Measurements from ENCODE around the gene SLC49A4.

GRCh38 chr3:122858373-122858772 lies 63.5 kb downstream of the SLC49A4 start:
- TF ChIP-seq, protein P1, sequence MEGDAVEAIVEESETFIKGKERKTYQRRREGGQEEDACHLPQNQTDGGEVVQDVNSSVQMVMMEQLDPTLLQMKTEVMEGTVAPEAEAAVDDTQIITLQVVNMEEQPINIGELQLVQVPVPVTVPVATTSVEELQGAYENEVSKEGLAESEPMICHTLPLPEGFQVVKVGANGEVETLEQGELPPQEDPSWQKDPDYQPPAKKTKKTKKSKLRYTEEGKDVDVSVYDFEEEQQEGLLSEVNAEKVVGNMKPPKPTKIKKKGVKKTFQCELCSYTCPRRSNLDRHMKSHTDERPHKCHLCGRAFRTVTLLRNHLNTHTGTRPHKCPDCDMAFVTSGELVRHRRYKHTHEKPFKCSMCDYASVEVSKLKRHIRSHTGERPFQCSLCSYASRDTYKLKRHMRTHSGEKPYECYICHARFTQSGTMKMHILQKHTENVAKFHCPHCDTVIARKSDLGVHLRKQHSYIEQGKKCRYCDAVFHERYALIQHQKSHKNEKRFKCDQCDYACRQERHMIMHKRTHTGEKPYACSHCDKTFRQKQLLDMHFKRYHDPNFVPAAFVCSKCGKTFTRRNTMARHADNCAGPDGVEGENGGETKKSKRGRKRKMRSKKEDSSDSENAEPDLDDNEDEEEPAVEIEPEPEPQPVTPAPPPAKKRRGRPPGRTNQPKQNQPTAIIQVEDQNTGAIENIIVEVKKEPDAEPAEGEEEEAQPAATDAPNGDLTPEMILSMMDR (IDR thresholded peaks at IDR 0.05): no peak
- TF ChIP-seq FOXK1 (CRISPR knock-in tag; IDR thresholded peaks at IDR 0.05): no peak
- TF ChIP-seq ATF6 (CRISPR knock-in tag; IDR thresholded peaks at IDR 0.05): no peak
- TF ChIP-seq, protein P2, sequence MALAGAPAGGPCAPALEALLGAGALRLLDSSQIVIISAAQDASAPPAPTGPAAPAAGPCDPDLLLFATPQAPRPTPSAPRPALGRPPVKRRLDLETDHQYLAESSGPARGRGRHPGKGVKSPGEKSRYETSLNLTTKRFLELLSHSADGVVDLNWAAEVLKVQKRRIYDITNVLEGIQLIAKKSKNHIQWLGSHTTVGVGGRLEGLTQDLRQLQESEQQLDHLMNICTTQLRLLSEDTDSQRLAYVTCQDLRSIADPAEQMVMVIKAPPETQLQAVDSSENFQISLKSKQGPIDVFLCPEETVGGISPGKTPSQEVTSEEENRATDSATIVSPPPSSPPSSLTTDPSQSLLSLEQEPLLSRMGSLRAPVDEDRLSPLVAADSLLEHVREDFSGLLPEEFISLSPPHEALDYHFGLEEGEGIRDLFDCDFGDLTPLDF (CRISPR knock-in tag; IDR thresholded peaks at IDR 0.05): no peak
- TF ChIP-seq GABPB1 (CRISPR knock-in tag; IDR thresholded peaks at IDR 0.05): no peak
- no peak for TF ChIP-seq SOX15 (CRISPR knock-in tag; IDR thresholded peaks at IDR 0.05)
- no peak for TF ChIP-seq FOXP1 (CRISPR knock-in tag; IDR thresholded peaks at IDR 0.05; ENCODE audit: borderline replicate concordance)
- no peak for TF ChIP-seq SP1 (CRISPR knock-in tag; conservative IDR thresholded peaks at IDR 0.05)
- TF ChIP-seq STAT6 (CRISPR knock-in tag; conservative IDR thresholded peaks at IDR 0.05; ENCODE audit: low read depth): no peak
- no peak for TF ChIP-seq TEAD1 (CRISPR knock-in tag; IDR thresholded peaks at IDR 0.05)
- no peak for TF ChIP-seq ESRRA (CRISPR knock-in tag; IDR thresholded peaks at IDR 0.05; ENCODE audit: borderline replicate concordance)
- TF ChIP-seq NFYB (CRISPR knock-in tag; conservative IDR thresholded peaks at IDR 0.05; ENCODE audit: low read depth): no peak
